Left lung (tissue), 10 donors: Measurements from ENCODE around the gene SMURF1. TPM values are rescaled to one million over a fixed set of nuclear protein-coding genes. Genes with fewer than 3 reads are reported as not detected.

ENCODE experiments used
- ATAC-seq: fragments of 200-7000 bp; cut with Tn5 transposase; one replicate; pipeline ENCODE4 v1.9.1; 2020; ENCODE audit warnings: moderate library complexity
- DNase-seq, 4 donors: peaks; one replicate each; pipeline ENCODE4 v3.0.0-alpha.2; 2013 to 2020
- H3K27ac ChIP-seq, 2 donors: fragments of 200-600 bp; sonication (generic) in 1 of 2; one replicate each; pipeline versions ENCODE4 v1.5.0 to v1.8.0; 2020 to 2021
- H3K27me3 ChIP-seq, 2 donors: fragments of 200-600 bp; sonication (generic) in 1 of 2; one replicate each; pipeline versions ENCODE4 v1.5.0 to v1.8.0; 2020 to 2021
- H3K36me3 ChIP-seq, 2 donors: fragments of 200-600 bp; sonication (generic) in 1 of 2; one replicate each; pipeline versions ENCODE4 v1.5.0 to v1.8.0; 2020 to 2021
- H3K4me1 ChIP-seq, 2 donors: fragments of 200-600 bp; one replicate each; pipeline ENCODE4 v1.8.0; 2021
- H3K4me3 ChIP-seq, 2 donors: fragments of 200-600 bp; sonication (generic) in 1 of 2; one replicate each; pipeline versions ENCODE4 v1.5.0 to v1.8.0; 2020 to 2021; ENCODE audit warnings: mild to moderate bottlenecking in 1 of 2
- H3K9me3 ChIP-seq, 2 donors: fragments of 200-600 bp; sonication (generic) in 1 of 2; one replicate each; pipeline versions ENCODE4 v1.5.0 to v1.8.0; 2020 to 2021
- intact Hi-C, 2 donors: fragments of 100-400 bp; cut with DNase I; formaldehyde crosslinking; loops; one replicate each; pipeline versions ENCODE4 v1.11.2 to v1.14.2; 2022
- polyA plus RNA-seq, 6 donors: library from polyadenylated mRNA; unstranded; fragments of 120-200 nt; gene quantifications; one replicate each; pipeline ENCODE4 v1.2.1, GENCODE V29; 2013; ENCODE audit not compliant: insufficient read length in 6 of 6
- total RNA-seq, 2 donors: library from RNA; stranded (reverse); fragmentation: NEBNext Ultra II Directional; extraction: Animal tissue kit (Norgen Biotek cat#: 25700); gene quantifications; one replicate each; pipeline ENCODE4 v1.2.1, GENCODE V29; 2021
- TF ChIP-seq, protein P1 (sequence below), 2 donors: fragments of 200-600 bp; sonication (generic) in 1 of 2; IDR thresholded peaks; one replicate each; pipeline versions ENCODE4 v1.5.0 to v1.8.0; 2021; ENCODE audit warnings: antibody characterized with exemption in 2 of 2
- donor health status: DM: no; HTN: yes; CAD: no.
- donor health status: DM: no; HTN: no; CAD: no.

SMURF1 gene
- total and polyA plus RNA-seq, 8 donors: 15.6 to 43.4 (median 18.3) TPM

- Histone ChIP-seq H3K9me3 (no peaks in the 10 kb centered on the region), H3K4me3 (no peak overlapping the region), H3K36me3 (no peaks in the 10 kb centered on the region), H3K4me1 (peaks cover 10 to 13% of the 10 kb centered on the region in 2 donors), H3K27ac (no peak overlapping the region), H3K27me3 (no peaks in the 10 kb centered on the region)
- ATAC-seq: no peak
- intact Hi-C loops: no loop called here
- DNase-seq: no peak
- TF ChIP-seq, protein P1, sequence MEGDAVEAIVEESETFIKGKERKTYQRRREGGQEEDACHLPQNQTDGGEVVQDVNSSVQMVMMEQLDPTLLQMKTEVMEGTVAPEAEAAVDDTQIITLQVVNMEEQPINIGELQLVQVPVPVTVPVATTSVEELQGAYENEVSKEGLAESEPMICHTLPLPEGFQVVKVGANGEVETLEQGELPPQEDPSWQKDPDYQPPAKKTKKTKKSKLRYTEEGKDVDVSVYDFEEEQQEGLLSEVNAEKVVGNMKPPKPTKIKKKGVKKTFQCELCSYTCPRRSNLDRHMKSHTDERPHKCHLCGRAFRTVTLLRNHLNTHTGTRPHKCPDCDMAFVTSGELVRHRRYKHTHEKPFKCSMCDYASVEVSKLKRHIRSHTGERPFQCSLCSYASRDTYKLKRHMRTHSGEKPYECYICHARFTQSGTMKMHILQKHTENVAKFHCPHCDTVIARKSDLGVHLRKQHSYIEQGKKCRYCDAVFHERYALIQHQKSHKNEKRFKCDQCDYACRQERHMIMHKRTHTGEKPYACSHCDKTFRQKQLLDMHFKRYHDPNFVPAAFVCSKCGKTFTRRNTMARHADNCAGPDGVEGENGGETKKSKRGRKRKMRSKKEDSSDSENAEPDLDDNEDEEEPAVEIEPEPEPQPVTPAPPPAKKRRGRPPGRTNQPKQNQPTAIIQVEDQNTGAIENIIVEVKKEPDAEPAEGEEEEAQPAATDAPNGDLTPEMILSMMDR (IDR thresholded peaks at IDR 0.05): no peak
Measured at GRCh38 chr7:99094401-99094800, 49.5 kb downstream of the SMURF1 start.

DNA sequence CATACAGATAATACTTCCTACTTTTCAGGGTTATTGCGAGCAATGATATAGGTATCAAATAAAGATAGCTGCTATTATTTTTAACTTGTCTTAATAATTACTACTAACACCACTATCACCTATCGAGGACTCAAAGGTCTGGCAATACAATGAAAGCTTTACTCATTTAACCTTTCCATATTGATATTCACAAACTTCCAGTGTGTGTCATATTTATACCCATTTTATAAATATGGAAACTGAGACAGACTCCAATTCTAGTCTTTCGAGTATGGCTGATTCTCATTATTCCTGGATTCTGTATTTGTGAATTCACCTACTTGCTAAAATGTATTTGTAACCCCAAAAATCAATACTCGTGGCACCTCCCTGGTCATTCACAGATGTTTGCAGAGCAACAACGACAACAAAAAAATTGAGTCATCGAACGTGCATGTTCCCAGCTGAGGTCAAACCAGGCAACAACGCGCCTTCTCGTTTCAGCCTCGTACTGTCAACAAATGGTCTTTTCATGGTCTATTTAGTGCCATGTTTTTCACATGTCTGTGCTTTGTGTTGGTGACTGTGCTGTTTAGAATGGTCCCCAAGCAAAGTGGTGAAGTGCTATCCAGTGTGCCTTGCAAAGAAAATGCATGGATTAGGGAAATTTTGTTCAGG is 51.7 kb downstream of the SMURF1 start:
- no peaks in the 10 kb centered on the region for H3K27me3 ChIP-seq

GRCh38 chr7:99090771-99091542 is 53.0 kb downstream of the SMURF1 start:
- Histone ChIP-seq H3K27ac (no peak overlapping the region), H3K4me1 (peaks cover 9 to 12% of the 10 kb centered on the region in 2 donors), H3K27me3 (no peaks in the 10 kb centered on the region), H3K4me3 (no peak overlapping the region), H3K9me3 (no peaks in the 10 kb centered on the region), H3K36me3 (peaks cover 0 to 3% of the 10 kb centered on the region in 2 donors)
- DNase-seq (no peak), ATAC-seq (no peak)
- TF ChIP-seq, protein P1 (IDR thresholded peaks at IDR 0.05): no peak
- intact Hi-C loops: no loop called here

More for the DNA sequence above, 51.7 kb downstream of the SMURF1 start:
- Histone ChIP-seq H3K9me3 (no peaks in the 10 kb centered on the region), H3K27ac (no peak overlapping the region), H3K36me3 (no peaks in the 10 kb centered on the region), H3K4me1 (peaks cover 10 to 13% of the 10 kb centered on the region in 2 donors), H3K4me3 (no peak overlapping the region)
- DNase-seq (no peak), ATAC-seq (no peak)
- intact Hi-C loops: no loop called here
- TF ChIP-seq, protein P1 (IDR thresholded peaks at IDR 0.05): no peak

DNA sequence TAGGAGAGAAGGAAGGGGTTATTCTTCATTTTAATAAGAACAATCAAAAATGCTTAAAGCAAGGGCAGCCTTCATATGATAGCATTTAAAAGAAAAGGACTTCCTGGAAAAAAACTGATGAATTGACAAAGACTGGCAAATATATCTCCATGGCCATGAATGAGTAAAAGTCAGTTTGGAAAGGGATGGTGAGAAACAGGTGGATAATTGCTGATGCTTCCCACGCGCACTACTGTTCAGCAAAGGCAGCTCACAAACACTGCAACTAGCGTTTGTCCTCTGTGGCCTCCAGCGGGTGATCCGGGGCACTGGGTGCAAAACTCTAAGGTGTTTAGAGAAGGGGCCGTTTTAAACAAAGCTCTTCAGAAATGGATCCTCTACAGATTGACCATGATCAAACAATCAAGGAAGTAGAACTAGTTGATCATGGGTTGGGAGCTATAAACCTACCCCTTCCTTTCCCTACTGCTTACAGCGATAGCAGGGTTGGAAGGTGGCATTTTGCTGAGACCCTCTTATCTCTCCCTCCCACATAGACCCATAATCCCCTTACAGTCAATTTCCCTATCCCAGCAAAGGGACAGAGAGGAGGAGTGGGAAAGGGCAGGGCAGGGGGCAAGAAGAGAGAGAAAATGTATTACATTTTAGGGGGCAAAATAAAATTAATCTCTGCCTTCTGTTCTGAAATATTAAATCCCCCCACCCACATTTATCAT is 53.8 kb downstream of the SMURF1 start:
- no peak overlapping the region for H3K27ac ChIP-seq
- H3K9me3 ChIP-seq: no peaks in the 10 kb centered on the region
- H3K4me1 ChIP-seq: peaks cover 0 to 4% of the 10 kb centered on the region in 2 donors
- ATAC-seq (no peak), DNase-seq (no peak)
- no peaks in the 10 kb centered on the region for H3K27me3 ChIP-seq
- TF ChIP-seq, protein P1 (IDR thresholded peaks at IDR 0.05): no peak
- peaks cover 0 to 3% of the 10 kb centered on the region in 2 donors for H3K36me3 ChIP-seq
- intact Hi-C loops: no loop called here
- H3K4me3 ChIP-seq: no peak overlapping the region

DNA sequence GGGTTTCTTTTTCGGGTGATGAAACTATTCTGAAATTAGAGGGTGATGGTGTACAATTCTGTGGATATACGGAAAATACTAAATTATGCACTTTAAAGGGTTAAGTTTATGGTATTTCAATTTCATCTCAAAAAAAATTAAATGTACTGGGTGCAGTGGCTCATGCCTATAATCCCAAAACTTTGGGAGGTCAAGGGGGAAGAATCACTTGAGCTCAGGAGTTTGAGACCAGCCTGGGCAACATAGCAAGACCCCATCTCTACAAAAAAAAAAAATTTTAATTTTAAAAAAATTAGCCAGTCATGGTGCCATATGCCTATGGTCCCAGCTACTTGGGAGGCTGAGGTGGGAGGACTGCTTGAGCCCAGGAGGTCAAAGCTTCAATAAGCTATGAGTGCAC is 57.0 kb downstream of the SMURF1 start:
- no peaks in the 10 kb centered on the region for H3K9me3 ChIP-seq
- DNase-seq: no peak
- TF ChIP-seq, protein P1 (IDR thresholded peaks at IDR 0.05): no peak
- no peak overlapping the region for H3K27ac ChIP-seq
- intact Hi-C loops: no loop called here
- H3K4me1 ChIP-seq: peaks cover 13 to 14% of the 10 kb centered on the region in 2 donors
- H3K36me3 ChIP-seq: peaks cover 0 to 3% of the 10 kb centered on the region in 2 donors
- no peak for ATAC-seq
- H3K4me3 ChIP-seq: no peak overlapping the region
- H3K27me3 ChIP-seq: no peaks in the 10 kb centered on the region
